Common myeloid progenitor, CD34-positive (primary cell): ENCODE results near the gene MAGEA9B.

Experiments
- CTCF ChIA-PET: fragments of 350-600 bp; sonication (Branson Sonifier 250); formaldehyde crosslinking; loops from one replicate; lab custom pipeline; 2021; ENCODE audit warnings: antibody characterized with exemption; lab: Charles Lee
- POLR2A ChIA-PET: fragments of 350-600 bp; sonication (Branson Sonifier 250); formaldehyde crosslinking; loops from one replicate; lab custom pipeline; 2021; ENCODE audit warnings: antibody characterized with exemption; lab: Charles Lee
- DNase-seq, 3 donors: peaks; one replicate each; pipeline versions ENCODE4 v3.0.0 to v3.0.0-alpha.2; 2013
- H3K27ac ChIP-seq, 2 experiments: 1 replicate in 1 of 2; 2 replicates in 1 of 2; pipeline ENCODE4 v1.7.0; 2013; ENCODE audit warnings: inconsistent platforms in 2 of 2, low read length in 2 of 2, mild to moderate bottlenecking in 2 of 2, low read depth in 1 of 2, moderate library complexity in 1 of 2; ENCODE audit not compliant: severe bottlenecking in 2 of 2, insufficient read depth in 1 of 2, poor library complexity in 1 of 2
- H3K27me3 ChIP-seq, 5 experiments: replicated peaks in 2 of 5; 1 replicate in 3 of 5; 2 replicates in 2 of 5; pipeline versions ENCODE4 v1.6.1 to v1.7.0; 2013; ENCODE audit warnings: low read length in 4 of 5, mild to moderate bottlenecking in 2 of 5, moderate library complexity in 2 of 5, inconsistent platforms in 1 of 5; ENCODE audit not compliant: insufficient read depth in 5 of 5, control insufficient read depth in 4 of 5
- H3K36me3 ChIP-seq, 4 experiments: 1 replicate in 2 of 4; 2 replicates in 2 of 4; pipeline versions ENCODE4 v1.6.1 to v1.7.0; 2013; ENCODE audit warnings: low read length in 3 of 4, control low read depth in 1 of 4, mild to moderate bottlenecking in 1 of 4; ENCODE audit not compliant: control insufficient read depth in 4 of 4, insufficient read depth in 4 of 4
- H3K4me1 ChIP-seq, 4 experiments: 1 replicate in 3 of 4; 2 replicates in 1 of 4; pipeline versions ENCODE4 v1.6.1 to v1.7.1; 2013; ENCODE audit warnings: low read length in 3 of 4, mild to moderate bottlenecking in 3 of 4, control low read depth in 1 of 4, inconsistent platforms in 1 of 4, moderate library complexity in 1 of 4; ENCODE audit not compliant: control insufficient read depth in 4 of 4, insufficient read depth in 4 of 4; ENCODE audit errors: control extremely low read depth in 1 of 4
- H3K4me3 ChIP-seq, 7 experiments: 1 replicate in 4 of 7; 2 replicates in 3 of 7; pipeline versions ENCODE4 v1.5.1 to v1.7.0; 2013; ENCODE audit warnings: mild to moderate bottlenecking in 7 of 7, low read length in 6 of 7, moderate library complexity in 6 of 7, inconsistent platforms in 2 of 7, low read depth in 2 of 7, control low read depth in 1 of 7; ENCODE audit not compliant: insufficient read depth in 4 of 7, control insufficient read depth in 1 of 7; ENCODE audit errors: extremely low read depth in 1 of 7
- H3K9me3 ChIP-seq, 5 experiments: 1 replicate in 4 of 5; 2 replicates in 1 of 5; pipeline versions ENCODE4 v1.6.1 to v1.7.1; 2013; ENCODE audit warnings: low read length in 4 of 5, mild to moderate bottlenecking in 2 of 5, inconsistent platforms in 1 of 5, low read depth in 1 of 5, moderate library complexity in 1 of 5; ENCODE audit not compliant: control insufficient read depth in 4 of 5, insufficient read depth in 2 of 5; ENCODE audit errors: control extremely low read depth in 1 of 5
- WGBS: methylation state at CpG from one replicate; pipeline ENCODE4 v1.1.5; 2013; ENCODE audit not compliant: insufficient coverage; 5-methylcytosine and 5-hydroxymethylcytosine counted together

Gene MAGEA9B

DNA sequence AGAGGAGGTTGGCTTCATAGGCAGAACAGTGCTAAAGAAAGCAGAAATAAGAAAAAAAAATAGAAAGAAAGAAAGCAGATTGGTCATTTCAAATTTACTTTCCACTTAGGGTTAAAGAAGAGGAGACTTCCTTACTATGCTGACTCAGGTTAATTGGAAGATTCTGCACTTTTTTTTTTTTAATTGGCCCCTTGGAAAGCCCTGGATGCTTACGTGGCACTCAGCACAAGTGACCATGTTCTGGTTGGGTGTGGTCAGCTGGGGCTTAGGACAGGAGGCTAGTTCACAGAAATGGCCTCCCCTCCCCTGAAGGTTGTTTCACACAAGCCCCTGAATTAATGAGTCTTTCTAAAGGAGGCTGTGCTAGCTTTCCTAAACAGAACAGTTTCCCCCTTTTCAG lies 14.5 kb downstream of the MAGEA9B start:
- H3K4me1 ChIP-seq = no peaks in the 10 kb centered on the region
- peaks cover 0 to 3% (median 0%) of the 10 kb centered on the region in 5 experiments for H3K27me3 ChIP-seq
- no peak overlapping the region for H3K4me3 ChIP-seq
- DNase-seq = no peak
- H3K9me3 ChIP-seq = no peaks in the 10 kb centered on the region
- WGBS = 0% methylated on average over 1 of the region's 1 CpG
- H3K36me3 ChIP-seq = no peaks in the 10 kb centered on the region
- ChIA-PET CTCF (no interaction called here), POLR2A (no interaction called here)
- no peak overlapping the region for H3K27ac ChIP-seq

DNA sequence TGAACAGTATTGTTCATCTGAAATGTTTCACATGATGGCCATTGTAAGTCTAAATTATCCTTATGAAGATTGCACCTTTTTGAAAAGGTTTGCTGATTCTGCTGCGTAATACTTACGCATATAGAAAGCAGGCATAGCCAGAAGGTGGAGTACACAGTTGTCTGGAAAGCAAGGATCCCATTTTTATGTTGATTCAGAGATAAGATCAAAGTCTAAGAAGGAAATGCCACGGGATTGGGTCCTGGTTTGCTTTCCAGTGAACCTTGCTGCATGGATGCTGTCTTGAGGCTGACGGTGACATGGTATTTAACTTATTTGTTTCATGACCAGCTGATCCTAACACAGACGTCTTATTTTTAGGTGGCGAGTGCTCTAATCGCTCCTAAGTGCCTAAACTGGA lies 15.5 kb downstream of the MAGEA9B start:
- ChIA-PET CTCF (no interaction called here), POLR2A (no interaction called here)
- Histone ChIP-seq H3K4me3 (no peak overlapping the region), H3K9me3 (no peaks in the 10 kb centered on the region), H3K4me1 (no peaks in the 10 kb centered on the region), H3K27ac (no peak overlapping the region), H3K27me3 (peaks cover 0 to 3% (median 0%) of the 10 kb centered on the region in 5 experiments), H3K36me3 (no peaks in the 10 kb centered on the region)
- DNase-seq = no peak
- WGBS = 82% methylated on average over 7 of the region's 7 CpGs

DNA sequence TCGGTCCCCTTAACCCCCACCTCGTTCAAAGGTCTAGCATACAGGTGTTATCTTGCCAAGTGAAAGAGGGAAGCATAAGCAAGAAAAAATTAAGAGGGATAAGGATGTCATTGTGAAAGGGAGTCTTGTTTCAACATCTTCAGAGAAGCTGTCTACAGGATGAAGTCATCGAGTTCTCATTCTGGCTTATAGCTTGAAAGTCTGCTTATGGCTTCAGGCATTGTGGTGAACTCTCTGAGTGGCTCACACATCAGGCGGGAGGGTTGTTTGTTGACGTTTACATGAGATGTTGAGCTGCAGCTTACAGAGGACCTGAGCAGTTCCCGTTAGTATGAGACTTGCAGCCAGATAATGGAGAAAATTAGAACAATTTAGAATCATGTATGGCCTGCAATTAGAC lies 16.6 kb downstream of the MAGEA9B start:
- 82% methylated on average over 5 of the region's 6 CpGs for WGBS
- H3K4me3 ChIP-seq = no peak overlapping the region
- H3K36me3 ChIP-seq = no peaks in the 10 kb centered on the region
- H3K4me1 ChIP-seq = no peaks in the 10 kb centered on the region
- ChIA-PET CTCF (no interaction called here), POLR2A (no interaction called here)
- no peak for DNase-seq
- no peak overlapping the region for H3K27ac ChIP-seq
- peaks cover 0 to 3% (median 0%) of the 10 kb centered on the region in 5 experiments for H3K27me3 ChIP-seq
- H3K9me3 ChIP-seq = no peaks in the 10 kb centered on the region

DNA sequence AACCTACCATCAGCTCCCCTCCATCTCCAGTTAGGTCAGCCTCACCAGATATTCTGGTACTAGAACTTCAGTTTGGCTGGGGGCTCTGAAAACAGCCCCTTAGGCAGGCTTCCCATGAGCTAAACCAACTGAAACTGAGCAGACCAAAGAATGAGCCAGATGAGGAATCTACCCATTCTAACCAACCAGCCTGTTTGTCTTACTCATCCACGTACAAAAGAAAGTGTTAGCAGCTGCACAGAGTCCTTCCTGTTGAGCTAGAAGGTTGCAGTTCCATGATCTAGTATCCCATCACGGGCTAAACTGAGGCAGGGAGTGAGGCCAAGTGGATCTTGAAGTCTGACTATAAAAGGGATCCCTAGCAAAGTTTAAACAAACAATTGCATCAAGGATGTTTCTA lies 17.5 kb downstream of the MAGEA9B start:
- H3K4me3 ChIP-seq = no peak overlapping the region
- DNase-seq = no peak
- CTCF ChIA-PET = no interaction called here
- H3K27ac ChIP-seq = no peak overlapping the region
- POLR2A ChIA-PET = no interaction called here
- 60% methylated on average over 1 of the region's 2 CpGs for WGBS
- no peaks in the 10 kb centered on the region for H3K36me3 ChIP-seq
- H3K27me3 ChIP-seq = peaks cover 0 to 3% (median 0%) of the 10 kb centered on the region in 5 experiments
- H3K4me1 ChIP-seq = no peaks in the 10 kb centered on the region
- H3K9me3 ChIP-seq = no peaks in the 10 kb centered on the region

DNA sequence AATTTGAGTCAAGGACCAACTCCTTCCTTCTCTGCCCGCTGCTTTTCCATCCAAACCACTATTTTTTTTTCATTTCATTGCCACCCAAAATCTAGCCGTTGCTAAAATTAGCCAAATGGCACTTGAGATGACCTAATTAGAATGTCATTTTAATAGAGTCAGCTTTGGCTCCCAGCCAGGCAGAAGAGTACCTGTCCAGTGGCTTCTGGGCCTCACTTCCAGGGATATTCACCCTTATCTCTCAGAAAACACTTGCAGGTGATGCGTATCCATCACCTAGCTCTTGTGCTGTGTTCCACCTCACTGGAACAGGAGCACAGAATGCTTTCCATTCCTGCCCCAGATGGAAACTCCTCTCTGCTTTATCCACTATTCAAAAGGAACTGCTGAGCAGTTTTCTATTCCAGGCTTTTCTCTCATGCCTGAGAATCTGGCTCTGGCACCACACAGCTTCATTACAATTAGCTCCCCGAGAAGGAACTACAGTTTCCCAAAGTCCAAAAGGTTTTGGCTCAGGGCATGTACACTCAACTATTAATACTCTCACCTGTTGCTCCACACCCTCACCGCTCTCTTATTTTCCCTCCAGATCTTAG lies 18.5 kb downstream of the MAGEA9B start:
- ChIA-PET CTCF (no interaction called here), POLR2A (no interaction called here)
- 74% methylated on average over 5 of the region's 5 CpGs for WGBS
- H3K36me3 ChIP-seq = no peaks in the 10 kb centered on the region
- H3K27ac ChIP-seq = no peak overlapping the region
- H3K4me1 ChIP-seq = no peaks in the 10 kb centered on the region
- DNase-seq = no peak
- peaks cover 0 to 3% (median 0%) of the 10 kb centered on the region in 5 experiments for H3K27me3 ChIP-seq
- H3K4me3 ChIP-seq = no peak overlapping the region
- H3K9me3 ChIP-seq = no peaks in the 10 kb centered on the region

DNA sequence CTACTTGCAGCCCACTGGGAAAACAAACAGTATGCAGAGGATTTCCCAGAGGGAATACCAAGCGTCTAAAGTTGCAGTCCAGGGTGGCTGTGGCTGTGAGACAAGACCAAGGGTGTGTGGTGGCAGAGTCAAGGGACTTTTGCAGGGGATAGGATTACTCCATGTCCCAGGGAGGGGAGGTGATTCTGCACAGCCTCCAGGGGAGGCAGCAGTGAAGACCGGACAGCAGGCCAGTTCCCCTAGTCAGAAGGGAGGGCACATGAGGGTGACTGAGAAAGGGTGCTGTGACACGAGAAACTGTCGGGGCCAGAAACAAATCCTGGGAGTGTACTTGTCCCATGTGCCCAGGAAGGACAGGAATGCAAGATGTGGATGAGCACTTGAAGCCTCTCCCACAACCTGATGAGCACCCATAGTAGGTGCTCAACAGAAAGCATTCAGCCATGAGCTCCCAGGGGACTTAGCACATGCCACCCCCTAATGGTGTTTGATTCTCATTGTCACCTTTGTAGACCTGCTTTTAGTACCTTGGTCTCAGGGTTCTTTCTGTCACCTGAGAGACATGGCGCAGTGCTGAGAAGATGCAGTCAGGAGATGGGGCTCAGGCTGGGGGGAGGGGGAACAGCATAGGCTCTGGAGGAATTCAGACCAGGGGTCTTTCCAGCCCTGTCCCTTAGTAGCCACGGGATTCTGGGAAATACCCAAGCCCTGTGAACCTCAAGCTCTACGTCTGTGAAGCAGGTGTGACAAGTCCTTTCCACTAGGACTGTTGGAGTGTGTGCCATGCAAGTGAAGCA lies 19.4 kb downstream of the MAGEA9B start:
- POLR2A ChIA-PET = no interaction called here
- H3K27ac ChIP-seq = no peak overlapping the region
- peaks cover 0 to 4% (median 0%) of the 10 kb centered on the region in 5 experiments for H3K9me3 ChIP-seq
- no peaks in the 10 kb centered on the region for H3K4me1 ChIP-seq
- H3K27me3 ChIP-seq = peaks cover 0 to 3% (median 0%) of the 10 kb centered on the region in 5 experiments
- H3K4me3 ChIP-seq = no peak overlapping the region
- CTCF ChIA-PET = no interaction called here
- H3K36me3 ChIP-seq = no peaks in the 10 kb centered on the region
- 82% methylated on average over 7 of the region's 7 CpGs for WGBS
- no peak for DNase-seq

DNA sequence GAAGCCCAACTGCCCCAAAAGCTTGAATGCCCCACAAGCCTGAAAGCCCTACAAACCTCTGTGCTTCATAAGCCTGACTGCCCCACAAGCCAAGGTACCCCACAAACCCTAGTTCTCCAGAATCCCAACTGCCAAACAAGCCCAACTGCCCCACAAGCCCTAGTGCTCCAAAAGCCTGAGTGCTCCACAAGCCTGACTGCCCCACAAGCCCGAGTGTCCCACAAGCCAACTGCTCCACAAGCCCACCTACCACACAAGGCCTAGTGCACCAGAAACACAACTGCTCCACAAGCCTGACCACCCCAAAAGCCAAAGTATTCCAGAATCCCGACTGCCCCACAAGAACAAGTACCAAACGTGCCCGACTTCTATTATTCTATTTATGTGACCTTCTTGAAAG lies 23.9 kb downstream of the MAGEA9B start:
- H3K4me1 ChIP-seq = no peaks in the 10 kb centered on the region
- DNase-seq = no peak
- WGBS = 89% methylated on average over 2 of the region's 4 CpGs
- H3K9me3 ChIP-seq = peaks cover 0 to 4% (median 0%) of the 10 kb centered on the region in 5 experiments
- H3K36me3 ChIP-seq = no peaks in the 10 kb centered on the region
- H3K27ac ChIP-seq = no peak overlapping the region
- ChIA-PET CTCF (no interaction called here), POLR2A (no interaction called here)
- peaks cover 0 to 3% (median 0%) of the 10 kb centered on the region in 5 experiments for H3K27me3 ChIP-seq
- no peak overlapping the region for H3K4me3 ChIP-seq
